HepG2 (cell line): ENCODE measurements around the gene ENO2. TPM values are rescaled to one million over a fixed set of nuclear protein-coding genes. Genes with fewer than 3 reads are reported as not detected.

Source experiments
- HOXD1 ChIP-seq: sonication (generic); formaldehyde crosslinking; IDR thresholded peaks from 2 replicates; pipeline ENCODE4 v1.5.0; 2020; ENCODE audit warnings: missing genetic modification reagents
- MED13 ChIP-seq: sonication (generic); formaldehyde crosslinking; IDR thresholded peaks from 2 replicates; pipeline ENCODE4 v1.5.0; 2020; ENCODE audit warnings: missing genetic modification reagents
- NFIB ChIP-seq: sonication (generic); formaldehyde crosslinking; IDR thresholded peaks from 2 replicates; pipeline ENCODE4 v1.9.0; 2021; ENCODE audit warnings: missing genetic modification reagents, mild to moderate bottlenecking, borderline replicate concordance
- SALL2 ChIP-seq: sonication (generic); formaldehyde crosslinking; IDR thresholded peaks from 2 replicates; pipeline ENCODE4 v1.8.1; 2023; ENCODE audit warnings: mild to moderate bottlenecking, missing genetic modification reagents, inconsistent platforms
- SRSF9 ChIP-seq: fragments of 200-400 bp; formaldehyde crosslinking; IDR thresholded peaks from 2 replicates; pipeline ENCODE4 v1.6.1; 2018; ENCODE audit warnings: borderline replicate concordance, mild to moderate bottlenecking, low read depth, low read length; ENCODE audit not compliant: insufficient read depth, poor library complexity, severe bottlenecking
- TGIF2 ChIP-seq: IDR thresholded peaks from 2 replicates; pipeline ENCODE4 v1.6.1; 2016; ENCODE audit warnings: control low read depth, missing compliant biosample characterization
- polyA plus RNA-seq, 8 experiments: library from polyadenylated mRNA; depleted of rRNA in 3 of 8; stranded (reverse) in 7 of 8; unstranded in 1 of 8; fragments of >200 nt; fragmentation: Illumina TruSeq in 4 of 8; extraction: Trizol in 4 of 8; gene quantifications; 2 replicates each; pipeline versions ENCODE4 v1.2.1 to v1.2.3, GENCODE V29; 2011 to 2016; ENCODE audit warnings: low read depth in 4 of 8, missing spikeins in 1 of 8, mixed read lengths in 1 of 8; ENCODE audit not compliant: insufficient read depth in 1 of 8
- total RNA-seq, 5 experiments: library from RNA; depleted of rRNA; stranded (reverse); fragments of >200 nt; fragmentation: Illumina TruSeq; extraction: Trizol; gene quantifications; 2 replicates each; pipeline ENCODE4 v1.2.3, GENCODE V29; 2016; ENCODE audit warnings: low read depth in 1 of 5
- TF ChIP-seq, protein P1 (sequence below): sonication (generic); formaldehyde crosslinking; IDR thresholded peaks from 2 replicates; pipeline ENCODE4 v1.4.0; 2020; ENCODE audit warnings: mild to moderate bottlenecking, missing genetic modification reagents, borderline replicate concordance
- TF ChIP-seq, protein P2 (sequence below): IDR thresholded peaks from 2 replicates; pipeline ENCODE4 v1.6.1; 2012; ENCODE audit warnings: inconsistent platforms
- TF ChIP-seq, protein P3 (sequence below): sonication (generic); formaldehyde crosslinking; IDR thresholded peaks from 2 replicates; pipeline ENCODE4 v1.8.1; 2023; ENCODE audit warnings: missing genetic modification reagents, inconsistent platforms, borderline replicate concordance
- TF ChIP-seq, protein P4 (sequence below): sonication (generic); formaldehyde crosslinking; IDR thresholded peaks from 2 replicates; pipeline ENCODE4 v1.4.0; 2020; ENCODE audit warnings: missing genetic modification reagents, borderline replicate concordance

Gene ENO2
- total and polyA plus RNA-seq, 2 of the 13 experiments (the other 11 are each of a cell fraction or from before 2014, with no cell fraction given) = 19.3 to 136 TPM

DNA sequence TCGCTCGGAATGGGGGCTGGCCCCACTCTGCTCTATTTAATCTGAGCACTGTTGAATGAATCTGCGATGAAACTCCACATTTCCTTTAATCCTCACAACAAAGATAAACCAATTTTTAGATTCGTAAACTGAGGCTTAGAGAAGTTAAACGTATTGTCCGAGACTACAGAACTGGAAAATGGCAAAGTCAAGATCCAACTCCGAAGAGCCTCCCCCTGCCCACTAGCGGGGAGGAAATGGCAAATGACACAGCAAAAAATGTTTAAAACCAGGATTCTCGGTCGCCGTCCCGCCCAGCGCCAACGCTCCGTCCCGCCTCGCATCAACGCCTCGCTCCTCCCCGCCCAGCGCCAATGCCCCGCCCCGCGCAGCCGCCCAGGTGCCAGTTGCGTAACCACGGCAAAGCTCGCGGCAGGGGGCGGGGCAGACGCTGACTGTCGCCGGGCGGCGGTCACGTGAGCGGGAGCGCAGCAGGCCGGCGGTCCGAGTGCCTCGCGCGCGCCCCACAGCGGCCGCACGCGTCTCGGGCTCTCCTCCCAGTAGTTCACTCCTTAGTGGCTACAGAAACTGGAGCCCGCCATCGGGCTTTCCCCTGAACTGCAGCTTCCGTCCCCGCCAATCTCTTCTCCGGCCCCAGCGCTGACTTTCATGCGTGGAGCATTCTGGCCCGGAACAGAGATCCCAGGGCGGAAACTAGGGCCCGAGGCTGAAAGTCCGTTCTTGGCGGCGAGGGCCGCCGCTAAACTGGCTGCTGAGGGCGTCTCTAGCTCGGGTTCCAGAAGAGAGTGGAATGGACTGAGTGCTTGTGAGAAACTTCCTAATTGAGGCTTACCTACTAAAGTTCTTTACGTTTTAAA is 23.4 kb upstream of the ENO2 start (continued):
- TF ChIP-seq NFIB (no peak), TGIF2 (CRISPR knock-in tag) (peak; percentile 81), SALL2 (CRISPR knock-in tag) (peak; percentile 92), MED13 (CRISPR knock-in tag) (no peak), SRSF9 (no peak), HOXD1 (peak; percentile 67; the same call in 1 of the 2 replicates)
- TF ChIP-seq, protein P1, sequence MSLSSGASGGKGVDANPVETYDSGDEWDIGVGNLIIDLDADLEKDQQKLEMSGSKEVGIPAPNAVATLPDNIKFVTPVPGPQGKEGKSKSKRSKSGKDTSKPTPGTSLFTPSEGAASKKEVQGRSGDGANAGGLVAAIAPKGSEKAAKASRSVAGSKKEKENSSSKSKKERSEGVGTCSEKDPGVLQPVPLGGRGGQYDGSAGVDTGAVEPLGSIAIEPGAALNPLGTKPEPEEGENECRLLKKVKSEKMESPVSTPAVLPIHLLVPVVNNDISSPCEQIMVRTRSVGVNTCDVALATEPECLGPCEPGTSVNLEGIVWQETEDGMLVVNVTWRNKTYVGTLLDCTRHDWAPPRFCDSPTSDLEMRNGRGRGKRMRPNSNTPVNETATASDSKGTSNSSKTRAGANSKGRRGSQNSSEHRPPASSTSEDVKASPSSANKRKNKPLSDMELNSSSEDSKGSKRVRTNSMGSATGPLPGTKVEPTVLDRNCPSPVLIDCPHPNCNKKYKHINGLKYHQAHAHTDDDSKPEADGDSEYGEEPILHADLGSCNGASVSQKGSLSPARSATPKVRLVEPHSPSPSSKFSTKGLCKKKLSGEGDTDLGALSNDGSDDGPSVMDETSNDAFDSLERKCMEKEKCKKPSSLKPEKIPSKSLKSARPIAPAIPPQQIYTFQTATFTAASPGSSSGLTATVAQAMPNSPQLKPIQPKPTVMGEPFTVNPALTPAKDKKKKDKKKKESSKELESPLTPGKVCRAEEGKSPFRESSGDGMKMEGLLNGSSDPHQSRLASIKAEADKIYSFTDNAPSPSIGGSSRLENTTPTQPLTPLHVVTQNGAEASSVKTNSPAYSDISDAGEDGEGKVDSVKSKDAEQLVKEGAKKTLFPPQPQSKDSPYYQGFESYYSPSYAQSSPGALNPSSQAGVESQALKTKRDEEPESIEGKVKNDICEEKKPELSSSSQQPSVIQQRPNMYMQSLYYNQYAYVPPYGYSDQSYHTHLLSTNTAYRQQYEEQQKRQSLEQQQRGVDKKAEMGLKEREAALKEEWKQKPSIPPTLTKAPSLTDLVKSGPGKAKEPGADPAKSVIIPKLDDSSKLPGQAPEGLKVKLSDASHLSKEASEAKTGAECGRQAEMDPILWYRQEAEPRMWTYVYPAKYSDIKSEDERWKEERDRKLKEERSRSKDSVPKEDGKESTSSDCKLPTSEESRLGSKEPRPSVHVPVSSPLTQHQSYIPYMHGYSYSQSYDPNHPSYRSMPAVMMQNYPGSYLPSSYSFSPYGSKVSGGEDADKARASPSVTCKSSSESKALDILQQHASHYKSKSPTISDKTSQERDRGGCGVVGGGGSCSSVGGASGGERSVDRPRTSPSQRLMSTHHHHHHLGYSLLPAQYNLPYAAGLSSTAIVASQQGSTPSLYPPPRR (CRISPR knock-in tag) = peak; percentile 63; the same call in 1 of the 2 replicates
- TF ChIP-seq, protein P2, sequence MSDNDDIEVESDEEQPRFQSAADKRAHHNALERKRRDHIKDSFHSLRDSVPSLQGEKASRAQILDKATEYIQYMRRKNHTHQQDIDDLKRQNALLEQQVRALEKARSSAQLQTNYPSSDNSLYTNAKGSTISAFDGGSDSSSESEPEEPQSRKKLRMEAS = peak; percentile 84
- TF ChIP-seq, protein P3, sequence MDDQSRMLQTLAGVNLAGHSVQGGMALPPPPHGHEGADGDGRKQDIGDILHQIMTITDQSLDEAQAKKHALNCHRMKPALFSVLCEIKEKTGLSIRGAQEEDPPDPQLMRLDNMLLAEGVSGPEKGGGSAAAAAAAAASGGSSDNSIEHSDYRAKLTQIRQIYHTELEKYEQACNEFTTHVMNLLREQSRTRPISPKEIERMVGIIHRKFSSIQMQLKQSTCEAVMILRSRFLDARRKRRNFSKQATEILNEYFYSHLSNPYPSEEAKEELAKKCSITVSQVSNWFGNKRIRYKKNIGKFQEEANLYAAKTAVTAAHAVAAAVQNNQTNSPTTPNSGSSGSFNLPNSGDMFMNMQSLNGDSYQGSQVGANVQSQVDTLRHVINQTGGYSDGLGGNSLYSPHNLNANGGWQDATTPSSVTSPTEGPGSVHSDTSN (CRISPR knock-in tag) = 0 out of 2 replicates have a peak, but pooled peaks have one; percentile 58
- TF ChIP-seq, protein P4, sequence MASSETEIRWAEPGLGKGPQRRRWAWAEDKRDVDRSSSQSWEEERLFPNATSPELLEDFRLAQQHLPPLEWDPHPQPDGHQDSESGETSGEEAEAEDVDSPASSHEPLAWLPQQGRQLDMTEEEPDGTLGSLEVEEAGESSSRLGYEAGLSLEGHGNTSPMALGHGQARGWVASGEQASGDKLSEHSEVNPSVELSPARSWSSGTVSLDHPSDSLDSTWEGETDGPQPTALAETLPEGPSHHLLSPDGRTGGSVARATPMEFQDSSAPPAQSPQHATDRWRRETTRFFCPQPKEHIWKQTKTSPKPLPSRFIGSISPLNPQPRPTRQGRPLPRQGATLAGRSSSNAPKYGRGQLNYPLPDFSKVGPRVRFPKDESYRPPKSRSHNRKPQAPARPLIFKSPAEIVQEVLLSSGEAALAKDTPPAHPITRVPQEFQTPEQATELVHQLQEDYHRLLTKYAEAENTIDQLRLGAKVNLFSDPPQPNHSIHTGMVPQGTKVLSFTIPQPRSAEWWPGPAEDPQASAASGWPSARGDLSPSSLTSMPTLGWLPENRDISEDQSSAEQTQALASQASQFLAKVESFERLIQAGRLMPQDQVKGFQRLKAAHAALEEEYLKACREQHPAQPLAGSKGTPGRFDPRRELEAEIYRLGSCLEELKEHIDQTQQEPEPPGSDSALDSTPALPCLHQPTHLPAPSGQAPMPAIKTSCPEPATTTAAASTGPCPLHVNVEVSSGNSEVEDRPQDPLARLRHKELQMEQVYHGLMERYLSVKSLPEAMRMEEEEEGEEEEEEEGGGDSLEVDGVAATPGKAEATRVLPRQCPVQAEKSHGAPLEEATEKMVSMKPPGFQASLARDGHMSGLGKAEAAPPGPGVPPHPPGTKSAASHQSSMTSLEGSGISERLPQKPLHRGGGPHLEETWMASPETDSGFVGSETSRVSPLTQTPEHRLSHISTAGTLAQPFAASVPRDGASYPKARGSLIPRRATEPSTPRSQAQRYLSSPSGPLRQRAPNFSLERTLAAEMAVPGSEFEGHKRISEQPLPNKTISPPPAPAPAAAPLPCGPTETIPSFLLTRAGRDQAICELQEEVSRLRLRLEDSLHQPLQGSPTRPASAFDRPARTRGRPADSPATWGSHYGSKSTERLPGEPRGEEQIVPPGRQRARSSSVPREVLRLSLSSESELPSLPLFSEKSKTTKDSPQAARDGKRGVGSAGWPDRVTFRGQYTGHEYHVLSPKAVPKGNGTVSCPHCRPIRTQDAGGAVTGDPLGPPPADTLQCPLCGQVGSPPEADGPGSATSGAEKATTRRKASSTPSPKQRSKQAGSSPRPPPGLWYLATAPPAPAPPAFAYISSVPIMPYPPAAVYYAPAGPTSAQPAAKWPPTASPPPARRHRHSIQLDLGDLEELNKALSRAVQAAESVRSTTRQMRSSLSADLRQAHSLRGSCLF = no peak
